Amniotic stem cell (primary cell): Measurements from ENCODE around the gene DCAF5.
"Not testable (repeated sequence)": the region's sequence is repeated elsewhere in the genome, so short reads cannot be mapped to it uniquely, and the experiment has no call there.

Experiments used
- DNase-seq: peaks from one replicate; lab custom pipeline; 2025; lab: John Stamatoyannopoulos, UW

Gene DCAF5

DNA sequence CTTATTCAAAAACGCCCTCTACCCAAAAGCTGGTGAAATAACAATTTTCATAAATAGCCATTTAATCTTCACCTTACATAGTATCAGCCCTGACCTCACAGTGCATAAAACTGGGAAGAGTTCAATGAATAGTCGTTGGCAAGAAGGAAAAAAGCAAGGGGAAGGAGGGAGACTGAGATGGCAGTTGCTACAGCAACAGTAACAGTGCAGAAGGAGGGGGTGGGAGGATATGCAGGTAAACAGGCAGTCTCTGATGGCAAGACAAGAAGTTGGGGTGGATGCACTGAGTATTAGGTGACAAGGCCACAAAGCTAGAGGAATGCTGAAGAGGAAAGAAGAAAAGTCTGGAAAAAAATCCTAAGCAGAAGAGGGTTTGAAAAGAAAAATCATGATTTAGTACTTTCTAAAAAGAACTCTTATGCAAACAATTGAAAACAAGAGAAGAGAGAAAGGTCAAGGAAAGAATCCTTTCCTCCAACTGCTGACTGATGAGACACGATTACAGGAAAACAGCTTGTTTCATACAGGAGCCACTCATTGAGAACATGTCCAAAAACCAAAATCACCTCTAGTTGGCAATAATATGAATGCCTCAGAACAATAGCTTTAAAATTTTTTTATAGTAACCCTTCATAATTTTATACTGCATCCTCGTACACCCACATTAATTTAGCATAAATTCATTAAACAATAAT lies 56.0 kb downstream of the DCAF5 start:
- no peak for DNase-seq

DNA sequence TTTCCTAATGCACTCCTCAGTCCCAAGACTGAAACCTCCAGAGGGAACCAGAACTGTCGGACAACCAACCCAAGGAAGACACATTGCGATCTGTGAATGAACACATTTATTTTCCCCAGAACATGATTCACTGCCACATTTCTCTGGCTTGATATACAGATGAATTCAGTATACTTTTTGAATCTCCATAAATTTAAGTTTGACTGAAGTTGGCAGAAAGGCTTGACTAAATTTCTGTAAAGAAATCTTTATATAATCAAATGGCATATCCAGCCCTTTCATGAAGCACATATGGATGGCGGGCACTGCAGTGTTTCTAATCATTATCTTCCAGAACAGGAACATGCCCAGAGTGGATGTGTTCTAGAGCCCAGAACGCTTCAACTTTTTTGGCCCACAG lies 56.7 kb downstream of the DCAF5 start:
- DNase-seq = no peak

GRCh38 chr14:69094481-69094880 lies 58.4 kb downstream of the DCAF5 start:
- DNase-seq = no peak

GRCh38 chr14:69093631-69094421 lies 59.1 kb downstream of the DCAF5 start:
- DNase-seq = no peak

GRCh38 chr14:69092840-69093422 lies 60.0 kb downstream of the DCAF5 start:
- DNase-seq = no peak

- no peak for DNase-seq
These were observed 61.2 kb downstream of the DCAF5 start for GRCh38 chr14:69091695-69092094.

GRCh38 chr14:69091006-69091405 lies 61.9 kb downstream of the DCAF5 start:
- DNase-seq = no peak

DNA sequence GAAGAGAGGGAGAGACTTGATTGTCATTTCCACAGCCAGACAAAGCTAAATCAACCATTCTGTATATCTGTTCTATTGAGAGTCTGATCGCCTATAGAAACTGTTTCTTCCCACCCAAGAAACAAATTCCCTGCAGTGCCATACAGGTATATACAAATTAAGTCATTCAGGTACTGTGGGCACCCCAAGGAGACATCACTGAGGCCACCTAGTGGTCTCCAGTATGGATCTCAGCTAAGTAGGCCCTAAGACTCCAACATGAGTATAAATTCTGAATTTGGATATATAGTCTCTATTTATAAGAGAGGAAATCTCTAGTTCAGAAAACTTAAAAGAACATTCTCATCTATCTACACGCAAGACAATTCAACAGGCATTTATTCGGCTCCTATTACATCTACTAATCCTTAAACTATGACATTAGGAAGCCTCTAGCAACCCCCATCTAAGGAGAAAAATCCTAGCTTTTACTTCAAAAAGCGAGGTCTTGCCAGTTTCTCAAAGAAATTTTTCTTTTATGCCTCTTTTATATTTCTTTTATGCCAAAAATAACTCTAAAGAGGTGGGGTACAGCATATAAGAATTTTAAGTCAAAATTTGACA lies 62.6 kb downstream of the DCAF5 start:
- no peak for DNase-seq

DNA sequence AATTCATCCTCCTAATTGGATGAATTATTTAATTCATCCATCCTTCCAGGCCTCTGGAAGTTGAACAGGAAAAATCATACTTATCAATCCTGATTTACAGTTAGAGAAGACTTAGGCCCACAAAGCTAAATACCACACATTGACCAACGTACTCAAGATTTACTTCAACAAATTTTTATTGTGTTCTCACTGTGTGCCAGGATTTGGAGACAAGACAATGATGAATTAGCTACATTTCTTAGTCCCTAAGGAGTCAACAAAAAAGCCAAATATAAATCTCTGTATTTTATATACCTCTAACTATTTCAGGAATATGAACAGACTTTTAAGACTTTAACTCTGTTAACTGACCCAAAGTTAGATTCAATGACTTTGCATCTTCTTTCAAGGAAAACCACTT lies 63.9 kb downstream of the DCAF5 start:
- no peak for DNase-seq

- peak; percentile 70 for DNase-seq
These were observed 64.3 kb downstream of the DCAF5 start for GRCh38 chr14:69088586-69088985.

GRCh38 chr14:69087061-69087461 lies 65.9 kb downstream of the DCAF5 start:
- no peak for DNase-seq

DNA sequence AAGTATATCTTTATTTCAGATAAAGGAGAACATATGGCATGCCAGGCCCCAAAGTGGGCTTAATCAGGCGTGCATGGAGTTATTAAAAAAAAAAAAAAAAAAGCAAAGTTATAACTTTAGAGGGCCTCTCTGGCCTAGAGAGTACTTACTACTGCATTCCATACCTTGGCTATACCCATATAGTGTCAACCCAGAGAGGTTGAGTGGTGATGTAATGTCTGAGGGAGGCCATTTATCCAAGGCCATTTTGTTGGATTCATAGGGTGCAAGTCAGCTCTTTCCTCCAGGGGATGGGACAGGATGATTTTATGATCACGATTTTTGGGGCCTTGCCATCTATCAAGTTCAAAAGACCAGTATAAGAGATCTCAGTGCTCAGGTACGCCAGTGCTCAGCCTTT lies 66.4 kb downstream of the DCAF5 start:
- no peak for DNase-seq

- DNase-seq = no peak
These were observed 68.9 kb downstream of the DCAF5 start for GRCh38 chr14:69084023-69084422.

GRCh38 chr14:69083181-69083580 lies 69.7 kb downstream of the DCAF5 start:
- DNase-seq = no peak

DNA sequence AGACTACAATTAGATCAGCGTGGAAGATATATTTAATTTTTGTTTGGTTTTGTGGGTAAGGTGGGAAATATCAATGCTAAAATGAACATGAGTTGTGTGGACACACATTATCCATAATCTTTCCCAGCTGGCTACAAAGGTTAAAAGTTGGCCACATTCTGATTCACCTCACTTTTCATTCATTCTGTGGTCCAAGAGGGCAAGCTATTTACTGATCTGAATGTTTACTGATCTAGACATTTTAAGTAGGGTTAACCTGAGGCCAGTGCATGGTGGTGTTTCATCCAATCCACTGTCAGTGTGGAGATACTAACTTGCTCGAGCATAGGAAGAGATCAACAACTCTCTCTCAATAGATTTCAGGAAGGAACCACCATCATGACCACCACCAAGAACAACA lies 71.6 kb downstream of the DCAF5 start:
- no peak for DNase-seq

DNA sequence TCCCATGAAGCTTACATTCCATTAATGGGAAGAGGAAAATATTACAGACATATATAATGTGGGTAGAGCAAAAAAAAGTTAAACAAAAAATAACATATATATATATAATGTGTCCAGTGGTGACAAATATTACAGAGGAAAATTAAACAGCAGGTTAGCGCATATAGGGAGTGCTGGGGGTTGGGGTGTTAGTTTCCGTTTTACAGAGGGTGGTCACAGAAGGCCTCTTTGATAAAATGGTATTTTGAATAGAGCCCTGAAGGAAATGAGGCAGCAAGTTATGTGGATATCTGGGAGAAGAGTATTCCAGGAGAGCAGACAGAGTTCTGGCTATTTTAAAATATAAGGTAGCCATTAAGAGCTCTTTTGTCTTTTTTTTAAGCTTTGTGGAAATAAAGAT lies 73.2 kb downstream of the DCAF5 start:
- no peak for DNase-seq

DNA sequence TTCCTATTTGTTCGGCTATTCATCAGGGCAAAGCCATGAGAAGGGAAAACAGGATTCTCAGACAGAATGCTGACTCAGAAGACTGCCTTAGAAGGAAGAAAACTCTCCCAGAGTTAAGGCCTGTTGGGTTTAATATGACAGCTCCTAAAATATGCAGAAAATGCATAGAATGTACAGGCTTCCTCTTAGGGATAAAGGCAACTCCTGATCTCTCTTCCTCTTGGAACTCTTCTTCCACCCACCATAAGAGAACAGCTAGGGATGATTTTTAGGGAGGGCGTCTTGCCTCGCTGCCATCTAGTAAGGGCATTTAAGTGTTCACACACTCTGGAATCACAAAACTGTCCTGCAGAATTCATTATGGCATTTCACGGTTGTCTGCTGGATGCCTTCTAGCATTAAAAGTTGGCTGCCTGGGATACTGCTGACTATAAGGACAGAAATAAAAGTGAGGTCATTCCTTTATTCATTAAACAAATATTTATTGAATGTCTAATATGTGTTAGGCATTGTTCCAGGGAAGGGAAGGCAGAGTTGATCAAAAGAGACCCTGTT lies 73.7 kb downstream of the DCAF5 start:
- DNase-seq = peak; percentile 62

DNA sequence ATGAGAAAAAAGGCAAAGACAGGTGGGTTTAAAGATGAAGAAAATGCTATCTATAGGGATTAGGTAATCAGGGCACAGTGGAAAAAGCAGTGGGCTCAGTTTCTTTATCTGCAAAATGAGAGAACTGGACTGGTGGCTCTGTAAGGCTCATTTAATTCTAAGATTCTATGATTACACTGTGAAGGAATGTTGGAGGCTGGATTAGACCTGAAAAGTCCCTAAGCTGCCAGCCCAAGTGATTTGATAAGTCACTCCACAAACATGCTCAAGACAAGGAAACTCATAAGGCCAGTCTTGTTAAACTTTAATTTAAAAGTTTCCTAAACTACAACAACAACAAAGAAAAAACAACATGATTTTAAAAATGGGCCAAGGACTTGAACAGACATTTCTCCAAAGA lies 75.1 kb downstream of the DCAF5 start:
- peak; percentile 82 for DNase-seq

DNA sequence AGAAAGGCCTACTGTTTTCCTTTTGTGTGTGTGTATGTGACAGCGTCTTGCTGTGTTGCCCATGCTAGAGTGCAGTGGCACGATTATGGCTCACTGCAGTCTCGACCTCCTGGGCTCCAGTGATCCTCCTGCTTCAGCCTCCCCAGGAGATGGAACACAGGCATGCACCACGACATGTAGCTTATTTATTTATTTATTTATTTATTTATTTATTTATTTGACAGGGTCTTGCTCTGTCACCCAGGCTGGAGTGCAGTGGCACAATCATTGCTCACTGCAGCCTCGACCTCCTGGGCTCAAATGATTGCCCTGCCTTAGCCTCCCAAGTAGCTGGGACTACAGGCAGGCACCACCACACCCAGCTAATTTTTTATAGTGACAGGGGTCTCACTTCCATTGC lies 75.7 kb downstream of the DCAF5 start:
- not testable (repeated sequence) for DNase-seq

- no peak for DNase-seq
These were observed 76.6 kb downstream of the DCAF5 start for GRCh38 chr14:69076341-69076740.

GRCh38 chr14:69073915-69074314 lies 79.0 kb downstream of the DCAF5 start:
- DNase-seq = no peak

DNA sequence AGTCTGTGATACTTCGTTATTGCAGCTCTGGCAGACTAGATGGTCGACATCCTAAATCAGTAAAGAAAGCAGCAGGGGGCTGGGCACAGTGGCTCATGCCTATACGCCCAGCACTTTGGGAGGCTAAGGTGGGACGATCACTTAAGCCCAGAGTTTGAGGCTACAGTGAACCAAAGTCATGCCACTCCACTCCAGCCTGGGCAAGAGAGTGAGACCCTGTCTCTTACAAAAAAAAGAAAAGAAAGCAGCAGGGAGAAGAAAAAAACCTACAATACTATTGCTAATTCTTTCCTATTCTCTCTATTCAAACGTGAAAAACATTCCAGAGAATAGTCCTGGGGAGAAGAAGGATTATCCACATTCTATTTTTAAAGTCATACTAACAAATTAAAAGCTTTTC lies 79.5 kb downstream of the DCAF5 start:
- DNase-seq = no peak

GRCh38 chr14:69072584-69072983 lies 80.3 kb downstream of the DCAF5 start:
- DNase-seq = no peak
